Immature natural killer cell (primary cell): ENCODE data around the gene AKIRIN1. TPM values are rescaled to one million over a fixed set of nuclear protein-coding genes. Genes with fewer than 3 reads are reported as not detected.
"Not testable (repeated sequence)": the region's sequence is repeated elsewhere in the genome, so short reads cannot be mapped to it uniquely, and the experiment has no call there.

Source experiments
- DNase-seq, 3 donors: peaks; one replicate each; pipeline ENCODE4 v3.0.0; 2022; ENCODE audit warnings: mixed read lengths in 1 of 3
- H3K27ac Mint-ChIP-seq, 6 donors: one replicate each; pipeline ENCODE4 v1.8.0; 2020; ENCODE audit warnings: mixed read lengths in 6 of 6, mild to moderate bottlenecking in 5 of 6, inconsistent platforms in 4 of 6, moderate library complexity in 3 of 6
- H3K27me3 Mint-ChIP-seq, 3 donors: one replicate each; pipeline ENCODE4 v1.8.0; 2020 to 2021; ENCODE audit warnings: low read depth in 3 of 3, mild to moderate bottlenecking in 3 of 3, mixed read lengths in 3 of 3, moderate library complexity in 3 of 3, inconsistent platforms in 1 of 3
- H3K36me3 Mint-ChIP-seq, 3 donors: one replicate each; pipeline ENCODE4 v1.8.0; 2020; ENCODE audit warnings: mixed read lengths in 3 of 3, inconsistent platforms in 2 of 3, mild to moderate bottlenecking in 2 of 3
- H3K4me1 Mint-ChIP-seq, 2 donors: one replicate each; pipeline ENCODE4 v1.8.0; 2020; ENCODE audit warnings: inconsistent platforms in 2 of 2, mild to moderate bottlenecking in 2 of 2, mixed read lengths in 2 of 2, moderate library complexity in 1 of 2
- H3K4me3 Mint-ChIP-seq, 5 donors: one replicate each; pipeline ENCODE4 v1.8.0; 2020; ENCODE audit warnings: mild to moderate bottlenecking in 5 of 5, mixed read lengths in 5 of 5, inconsistent platforms in 3 of 5, moderate library complexity in 3 of 5
- H3K9me3 Mint-ChIP-seq, 6 donors: one replicate each; pipeline ENCODE4 v1.8.0; 2020; ENCODE audit warnings: mild to moderate bottlenecking in 6 of 6, mixed read lengths in 6 of 6, inconsistent platforms in 4 of 6, moderate library complexity in 3 of 6
- polyA plus RNA-seq, 3 donors: library from polyadenylated mRNA; unstranded; fragments of 300-500 nt; fragmentation: Illumina TruSeq; gene quantifications; one replicate each; pipeline ENCODE4 v1.2.3, GENCODE V29; 2021

The AKIRIN1 gene
- polyA plus RNA-seq, 3 donors from 2014 or later: 69.5 to 89.2 (median 74.8) TPM

GRCh38 chr1:39036678-39037077 lies 45.6 kb downstream of the AKIRIN1 start:
- Mint-ChIP-seq H3K9me3 (no peaks in the 10 kb centered on the region), H3K27ac (no peak overlapping the region), H3K36me3 (peaks cover 11 to 36% (median 21%) of the 10 kb centered on the region in 3 donors), H3K4me3 (no peak overlapping the region), H3K4me1 (peaks cover 7 to 18% of the 10 kb centered on the region in 2 donors), H3K27me3 (no peaks in the 10 kb centered on the region)
- DNase-seq: no peak

GRCh38 chr1:39043513-39043912 lies 52.4 kb downstream of the AKIRIN1 start:
- DNase-seq: no peak
- Mint-ChIP-seq H3K4me1 (no peaks in the 10 kb centered on the region), H3K27ac (no peak overlapping the region), H3K36me3 (peaks cover 15 to 45% (median 27%) of the 10 kb centered on the region in 3 donors), H3K4me3 (no peak overlapping the region), H3K9me3 (no peaks in the 10 kb centered on the region), H3K27me3 (peaks cover 0 to 1% (median 0%) of the 10 kb centered on the region in 3 donors)

GRCh38 chr1:39044762-39045161 lies 53.7 kb downstream of the AKIRIN1 start:
- H3K27me3 Mint-ChIP-seq: peaks cover 0 to 1% (median 0%) of the 10 kb centered on the region in 3 donors
- no peaks in the 10 kb centered on the region for H3K4me1 Mint-ChIP-seq
- peaks cover 15 to 40% (median 29%) of the 10 kb centered on the region in 3 donors for H3K36me3 Mint-ChIP-seq
- no peak overlapping the region for H3K4me3 Mint-ChIP-seq
- DNase-seq: no peak
- H3K27ac Mint-ChIP-seq: peak overlapping the region in 1 of 6 donors; percentile 42
- no peaks in the 10 kb centered on the region for H3K9me3 Mint-ChIP-seq

DNA sequence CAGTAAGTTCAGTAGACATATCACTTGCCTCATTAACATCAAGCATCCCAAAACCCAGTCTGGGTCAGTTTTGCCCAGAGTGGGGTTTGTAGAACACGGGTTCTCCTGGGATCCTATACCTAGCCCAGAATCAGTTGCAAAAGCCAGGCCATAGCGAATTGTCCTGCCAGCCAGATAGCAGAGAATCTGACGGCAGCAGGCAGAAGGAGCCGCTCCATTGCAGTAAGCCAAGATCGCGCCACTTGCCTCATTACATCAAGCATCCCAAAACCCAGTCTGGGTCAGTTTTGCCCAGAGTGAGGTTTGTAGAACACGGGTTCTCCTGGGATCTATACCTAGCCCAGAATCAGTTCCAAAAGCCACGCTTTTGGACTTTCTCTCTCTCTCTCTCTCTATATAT lies 54.2 kb downstream of the AKIRIN1 start:
- no peak overlapping the region for H3K27ac Mint-ChIP-seq
- no peak for DNase-seq
- no peaks in the 10 kb centered on the region for H3K9me3 Mint-ChIP-seq
- H3K4me1 Mint-ChIP-seq: no peaks in the 10 kb centered on the region
- peaks cover 15 to 42% (median 29%) of the 10 kb centered on the region in 3 donors for H3K36me3 Mint-ChIP-seq
- H3K4me3 Mint-ChIP-seq: no peak overlapping the region
- H3K27me3 Mint-ChIP-seq: peaks cover 0 to 1% (median 0%) of the 10 kb centered on the region in 3 donors

- no peaks in the 10 kb centered on the region for H3K4me1 Mint-ChIP-seq
- H3K27me3 Mint-ChIP-seq: peaks cover 0 to 1% (median 0%) of the 10 kb centered on the region in 3 donors
- peak overlapping the region in 1 of 6 donors; percentile 36 for H3K27ac Mint-ChIP-seq
- H3K4me3 Mint-ChIP-seq: no peak overlapping the region
- no peak for DNase-seq
- peaks cover 15 to 38% (median 29%) of the 10 kb centered on the region in 3 donors for H3K36me3 Mint-ChIP-seq
- H3K9me3 Mint-ChIP-seq: no peaks in the 10 kb centered on the region
Measured at GRCh38 chr1:39046613-39047210, 55.6 kb downstream of the AKIRIN1 start.

GRCh38 chr1:39047374-39048229 lies 56.5 kb downstream of the AKIRIN1 start:
- peak overlapping the region in 1 of 6 donors; percentile 5 for H3K27ac Mint-ChIP-seq
- no peaks in the 10 kb centered on the region for H3K9me3 Mint-ChIP-seq
- DNase-seq: no peak
- H3K27me3 Mint-ChIP-seq: peaks cover 0 to 1% (median 0%) of the 10 kb centered on the region in 3 donors
- no peak overlapping the region for H3K4me3 Mint-ChIP-seq
- no peaks in the 10 kb centered on the region for H3K4me1 Mint-ChIP-seq
- H3K36me3 Mint-ChIP-seq: peaks cover 12 to 34% (median 33%) of the 10 kb centered on the region in 3 donors

GRCh38 chr1:39048745-39049370 lies 57.8 kb downstream of the AKIRIN1 start:
- DNase-seq: no peak
- no peak overlapping the region for H3K27ac Mint-ChIP-seq
- H3K9me3 Mint-ChIP-seq: no peaks in the 10 kb centered on the region
- peaks cover 4 to 28% (median 23%) of the 10 kb centered on the region in 3 donors for H3K36me3 Mint-ChIP-seq
- peaks cover 0 to 1% (median 0%) of the 10 kb centered on the region in 3 donors for H3K27me3 Mint-ChIP-seq
- H3K4me1 Mint-ChIP-seq: no peaks in the 10 kb centered on the region
- no peak overlapping the region for H3K4me3 Mint-ChIP-seq

DNA sequence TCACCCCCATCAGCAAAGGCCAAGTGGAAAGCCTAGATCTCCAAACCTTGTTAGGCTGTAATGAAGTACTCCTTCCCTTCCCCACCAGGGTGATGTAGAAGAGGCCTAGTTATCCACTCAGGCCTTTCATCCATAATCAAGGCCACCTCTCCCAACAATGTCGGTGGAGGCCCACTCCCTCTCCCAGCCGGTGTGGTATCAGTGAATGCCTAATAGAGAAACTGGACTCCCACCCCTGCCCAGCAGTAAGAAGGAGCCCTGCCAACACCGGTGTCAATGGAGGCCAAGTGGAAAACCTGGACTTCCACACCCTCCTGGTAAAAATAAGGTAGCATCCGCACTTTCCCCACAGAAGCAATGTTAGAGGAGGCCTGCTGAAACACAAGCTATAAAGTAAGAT lies 58.9 kb downstream of the AKIRIN1 start:
- no peaks in the 10 kb centered on the region for H3K9me3 Mint-ChIP-seq
- H3K4me3 Mint-ChIP-seq: no peak overlapping the region
- DNase-seq: no peak
- no peaks in the 10 kb centered on the region for H3K4me1 Mint-ChIP-seq
- H3K36me3 Mint-ChIP-seq: peaks cover 6 to 24% (median 23%) of the 10 kb centered on the region in 3 donors
- peaks cover 0 to 1% (median 0%) of the 10 kb centered on the region in 3 donors for H3K27me3 Mint-ChIP-seq
- H3K27ac Mint-ChIP-seq: no peak overlapping the region

- DNase-seq, H3K4me3 Mint-ChIP-seq, H3K27me3 Mint-ChIP-seq, H3K9me3 Mint-ChIP-seq, H3K27ac Mint-ChIP-seq, H3K4me1 Mint-ChIP-seq: not testable (repeated sequence)
- peaks cover 7 to 23% (median 21%) of the 10 kb centered on the region in 3 donors for H3K36me3 Mint-ChIP-seq
Measured at GRCh38 chr1:39051193-39051850, 60.2 kb downstream of the AKIRIN1 start.

DNA sequence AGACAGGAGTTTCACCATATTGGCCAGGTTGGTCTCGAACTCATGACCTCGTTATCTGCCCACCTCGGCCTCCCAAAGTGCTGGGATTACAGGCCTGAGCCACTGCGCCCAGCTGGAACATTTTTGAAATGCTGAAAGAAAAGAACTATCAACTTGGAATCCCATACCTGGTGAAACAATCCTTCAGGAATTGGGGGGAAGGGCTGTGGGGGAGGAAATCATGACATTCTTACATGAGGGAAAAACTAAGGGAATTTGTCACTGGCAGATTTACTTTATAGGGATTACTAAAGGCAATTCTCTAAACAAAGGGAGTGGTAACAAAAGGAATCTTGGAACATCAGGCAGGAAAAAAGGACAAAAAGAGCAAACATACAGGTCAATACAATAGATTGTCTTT lies 60.9 kb downstream of the AKIRIN1 start:
- Mint-ChIP-seq H3K27me3 (peaks cover 0 to 3% (median 0%) of the 10 kb centered on the region in 3 donors), H3K27ac (peak overlapping the region in 2 of 6 donors; percentile 1 to 6), H3K4me3 (no peak overlapping the region), H3K36me3 (peaks cover 3 to 18% (median 15%) of the 10 kb centered on the region in 3 donors), H3K4me1 (no peaks in the 10 kb centered on the region), H3K9me3 (no peaks in the 10 kb centered on the region)
- no peak for DNase-seq

DNA sequence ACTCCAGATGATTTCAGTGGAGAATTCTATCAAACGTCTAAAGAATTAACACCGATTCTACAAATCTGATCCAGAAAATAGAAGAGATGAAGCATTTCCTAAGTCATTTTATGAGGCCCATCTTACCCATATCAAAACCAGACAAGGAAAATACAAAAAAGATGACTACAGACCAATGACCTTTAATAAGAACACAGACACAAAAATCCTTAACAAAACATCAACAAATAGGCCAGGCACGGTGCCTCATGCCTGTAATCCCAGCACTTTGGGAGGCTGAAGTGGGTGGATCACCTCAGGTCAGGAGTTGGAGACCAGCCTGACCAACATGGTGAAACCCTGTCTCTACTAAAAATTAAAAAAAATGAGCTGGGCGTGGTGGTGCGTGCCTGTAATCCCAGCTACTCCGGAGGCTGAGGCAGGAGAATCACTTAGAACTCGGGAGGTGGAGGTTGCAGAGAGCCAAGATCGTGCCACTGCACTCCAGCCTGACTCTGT lies 64.2 kb downstream of the AKIRIN1 start:
- H3K4me1 Mint-ChIP-seq, DNase-seq, H3K36me3 Mint-ChIP-seq, H3K9me3 Mint-ChIP-seq, H3K4me3 Mint-ChIP-seq, H3K27me3 Mint-ChIP-seq, H3K27ac Mint-ChIP-seq: not testable (repeated sequence)
